Loucy (cell line): ENCODE data around the gene RPRD1A.

ENCODE experiments used
- EZH2phosphoT487 ChIP-seq: fragments of 200-600 bp; IDR thresholded peaks from 2 replicates; pipeline ENCODE4 v1.6.1; 2018; ENCODE audit warnings: antibody characterized with exemption, mild to moderate bottlenecking, moderate library complexity, borderline replicate concordance
- TF ChIP-seq, protein P1 (sequence below): fragments of 200-600 bp; sonication (generic); conservative IDR thresholded peaks from 2 replicates; pipeline ENCODE4 v1.5.1; 2014; ENCODE audit warnings: mild to moderate bottlenecking, antibody characterized with exemption, low read length

DNA sequence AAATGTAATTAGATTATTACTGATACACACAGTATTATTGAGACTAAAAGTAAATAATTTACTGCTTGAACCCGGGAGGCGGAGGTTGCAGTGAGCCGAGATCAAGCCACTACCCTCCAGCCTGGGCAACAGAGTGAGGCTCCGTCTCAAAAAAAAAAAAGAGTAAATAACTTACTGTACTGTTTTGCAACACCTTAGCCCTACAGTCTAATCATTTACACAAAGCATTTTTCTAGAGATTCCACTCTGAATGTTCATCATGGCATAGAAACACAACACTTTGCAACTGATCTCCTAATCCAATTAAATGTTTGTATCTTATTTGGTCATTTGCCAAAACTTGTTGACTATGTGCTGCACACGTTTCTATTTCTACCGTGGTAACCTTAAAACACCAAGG, 118.3 kb downstream of the RPRD1A start:
- TF ChIP-seq, protein P1, sequence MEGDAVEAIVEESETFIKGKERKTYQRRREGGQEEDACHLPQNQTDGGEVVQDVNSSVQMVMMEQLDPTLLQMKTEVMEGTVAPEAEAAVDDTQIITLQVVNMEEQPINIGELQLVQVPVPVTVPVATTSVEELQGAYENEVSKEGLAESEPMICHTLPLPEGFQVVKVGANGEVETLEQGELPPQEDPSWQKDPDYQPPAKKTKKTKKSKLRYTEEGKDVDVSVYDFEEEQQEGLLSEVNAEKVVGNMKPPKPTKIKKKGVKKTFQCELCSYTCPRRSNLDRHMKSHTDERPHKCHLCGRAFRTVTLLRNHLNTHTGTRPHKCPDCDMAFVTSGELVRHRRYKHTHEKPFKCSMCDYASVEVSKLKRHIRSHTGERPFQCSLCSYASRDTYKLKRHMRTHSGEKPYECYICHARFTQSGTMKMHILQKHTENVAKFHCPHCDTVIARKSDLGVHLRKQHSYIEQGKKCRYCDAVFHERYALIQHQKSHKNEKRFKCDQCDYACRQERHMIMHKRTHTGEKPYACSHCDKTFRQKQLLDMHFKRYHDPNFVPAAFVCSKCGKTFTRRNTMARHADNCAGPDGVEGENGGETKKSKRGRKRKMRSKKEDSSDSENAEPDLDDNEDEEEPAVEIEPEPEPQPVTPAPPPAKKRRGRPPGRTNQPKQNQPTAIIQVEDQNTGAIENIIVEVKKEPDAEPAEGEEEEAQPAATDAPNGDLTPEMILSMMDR: no peak
- no peak for TF ChIP-seq EZH2phosphoT487
